GM23338 (cell line): Measurements from ENCODE around the gene CCL17. TPM values are rescaled to one million over a fixed set of nuclear protein-coding genes. Genes with fewer than 3 reads are reported as not detected.

Source experiments
- ATAC-seq: fragments of 200-7000 bp; cut with Tn5 transposase; 3 replicates; pipeline ENCODE4 v1.9.1; 2020
- DNase-seq: peaks from one replicate; pipeline ENCODE4 v3.0.0-alpha.2; 2015; ENCODE audit warnings: low spot score
- H2AFZ ChIP-seq: fragments of 200-600 bp; sonication (generic); 2 replicates; pipeline ENCODE4 v1.8.0; 2016; ENCODE audit warnings: antibody characterized with exemption, mild to moderate bottlenecking, moderate library complexity
- H3F3A ChIP-seq: fragments of 200-600 bp; sonication (generic); replicated peaks from 2 replicates; pipeline ENCODE4 v1.8.0; 2017; ENCODE audit warnings: antibody characterized with exemption, mixed run types, low read depth
- H3K27ac ChIP-seq: fragments of 200-600 bp; sonication (generic); 2 replicates; pipeline ENCODE4 v1.6.1; 2016; ENCODE audit warnings: low read depth
- H3K27me3 ChIP-seq: fragments of 200-600 bp; sonication (generic); 2 replicates; pipeline ENCODE4 v1.8.0; 2016; ENCODE audit warnings: mild to moderate bottlenecking, mixed run types, moderate library complexity; ENCODE audit not compliant: insufficient read depth
- H3K36me3 ChIP-seq: fragments of 200-600 bp; sonication (generic); 2 replicates; pipeline ENCODE4 v1.8.0; 2016; ENCODE audit warnings: mild to moderate bottlenecking; ENCODE audit not compliant: insufficient read depth
- H3K4me1 ChIP-seq: fragments of 200-600 bp; sonication (generic); 2 replicates; pipeline ENCODE4 v1.8.0; 2016; ENCODE audit warnings: mild to moderate bottlenecking, moderate library complexity; ENCODE audit not compliant: insufficient read depth
- H3K4me2 ChIP-seq: fragments of 200-600 bp; sonication (generic); 2 replicates; pipeline ENCODE4 v1.7.1; 2017; ENCODE audit warnings: mixed run types
- H3K4me3 ChIP-seq: fragments of 200-600 bp; sonication (generic); 2 replicates; pipeline ENCODE4 v1.6.1; 2016; ENCODE audit warnings: mixed run types
- H3K79me2 ChIP-seq: fragments of 200-600 bp; sonication (generic); replicated peaks from 2 replicates; pipeline ENCODE4 v1.8.0; 2017; ENCODE audit warnings: mild to moderate bottlenecking; ENCODE audit not compliant: insufficient read depth
- H3K9me2 ChIP-seq: fragments of 200-600 bp; sonication (generic); 2 replicates; pipeline ENCODE4 v1.8.0; 2017; ENCODE audit not compliant: insufficient read depth
- H4K20me1 ChIP-seq: fragments of 200-600 bp; sonication (generic); replicated peaks from 2 replicates; pipeline ENCODE4 v1.8.0; 2017; ENCODE audit warnings: mild to moderate bottlenecking; ENCODE audit not compliant: insufficient read depth
- H3K27ac Mint-ChIP-seq: 2 replicates; pipeline ENCODE4 v1.8.0; 2020; ENCODE audit warnings: inconsistent platforms, mild to moderate bottlenecking, moderate library complexity, mixed read lengths
- H3K27me3 Mint-ChIP-seq: 3 replicates; pipeline ENCODE4 v1.8.0; 2022; ENCODE audit warnings: low read depth, mild to moderate bottlenecking, moderate library complexity, mixed read lengths, inconsistent platforms; ENCODE audit not compliant: insufficient read depth, poor library complexity
- H3K36me3 Mint-ChIP-seq: 3 replicates; pipeline ENCODE4 v1.8.0; 2021; ENCODE audit warnings: low read depth, mild to moderate bottlenecking, inconsistent platforms, moderate library complexity, mixed read lengths
- H3K4me1 Mint-ChIP-seq: 3 replicates; pipeline ENCODE4 v1.8.0; 2020; ENCODE audit warnings: mild to moderate bottlenecking, inconsistent platforms, mixed read lengths
- H3K4me3 Mint-ChIP-seq: 3 replicates; pipeline ENCODE4 v1.8.0; 2021; ENCODE audit warnings: moderate library complexity, mild to moderate bottlenecking, inconsistent platforms, mixed read lengths
- H3K9me3 Mint-ChIP-seq: 3 replicates; pipeline ENCODE4 v1.8.0; 2020; ENCODE audit warnings: moderate library complexity, mild to moderate bottlenecking, inconsistent platforms, mixed read lengths
- CREB1 ChIP-seq: fragments of 250-450 bp; sonication (Bioruptor Pico); IDR thresholded peaks from 2 replicates; pipeline ENCODE4 v1.5.0; 2020; ENCODE audit warnings: low read depth, mild to moderate bottlenecking, moderate library complexity
- CTCF ChIP-seq, 2 experiments: fragments of 200-600 bp in 1 of 2; sonication (generic) in 1 of 2; conservative IDR thresholded peaks; 2 replicates each; pipeline versions ENCODE4 v1.5.1 to v1.6.1; 2016 to 2017; ENCODE audit warnings: antibody characterized with exemption in 2 of 2, low read depth in 2 of 2, mild to moderate bottlenecking in 2 of 2, moderate library complexity in 1 of 2
- EZH2 ChIP-seq: fragments of 200-600 bp; sonication (generic); IDR thresholded peaks from one replicate; pipeline ENCODE4 v1.8.0; 2017; ENCODE audit warnings: antibody characterized with exemption, mild to moderate bottlenecking, low read depth; ENCODE audit not compliant: unreplicated experiment
- EZH2phosphoT487 ChIP-seq: fragments of 200-600 bp; sonication (generic); IDR thresholded peaks from one replicate; pipeline ENCODE4 v1.8.1; 2018; ENCODE audit warnings: antibody characterized with exemption; ENCODE audit not compliant: unreplicated experiment
- JUNB ChIP-seq: IDR thresholded peaks from one replicate; pipeline ENCODE4 v1.6.1; 2016; ENCODE audit warnings: antibody characterized with exemption; ENCODE audit not compliant: unreplicated experiment
- NANOG ChIP-seq: IDR thresholded peaks from 2 replicates; pipeline ENCODE4 v1.6.1; 2016; ENCODE audit warnings: antibody characterized with exemption, borderline replicate concordance
- POLR2AphosphoS5 ChIP-seq: IDR thresholded peaks from 2 replicates; pipeline ENCODE4 v1.6.1; 2016; ENCODE audit warnings: antibody characterized with exemption, low read depth
- REST ChIP-seq: IDR thresholded peaks from one replicate; pipeline ENCODE4 v1.6.1; 2018; ENCODE audit warnings: antibody characterized with exemption; ENCODE audit not compliant: unreplicated experiment
- STAT1 ChIP-seq: IDR thresholded peaks from one replicate; pipeline ENCODE4 v1.6.1; 2016; ENCODE audit warnings: antibody characterized with exemption; ENCODE audit not compliant: unreplicated experiment
- ZNF114 ChIP-seq: fragments of 250-450 bp; sonication (Bioruptor Pico); IDR thresholded peaks from 2 replicates; pipeline ENCODE4 v1.5.0; 2020; ENCODE audit warnings: mild to moderate bottlenecking, moderate library complexity
- ZNF331 ChIP-seq: fragments of 250-450 bp; sonication (Bioruptor Pico); IDR thresholded peaks from 2 replicates; pipeline ENCODE4 v1.5.0; 2020; ENCODE audit warnings: low read depth, mild to moderate bottlenecking, moderate library complexity
- ZNF462 ChIP-seq: fragments of 250-450 bp; sonication (Bioruptor Pico); IDR thresholded peaks from 2 replicates; pipeline ENCODE4 v1.5.0; 2020; ENCODE audit warnings: mild to moderate bottlenecking, moderate library complexity
- polyA plus RNA-seq: library from polyadenylated mRNA; unstranded; fragments of >200 nt; fragmentation: Nextera tagmentation; extraction: Ambion mirVana; gene quantifications from 2 replicates; pipeline ENCODE4 v1.2.1, GENCODE V29; 2016
- total RNA-seq: library from RNA; depleted of rRNA; stranded (reverse); fragments of >200 nt; shearing (Covaris generic); gene quantifications from 2 replicates; pipeline ENCODE4 v1.2.3, GENCODE V29; 2014
- TF ChIP-seq, protein P1 (sequence below): IDR thresholded peaks from 2 replicates; pipeline ENCODE4 v1.6.1; 2016; ENCODE audit warnings: antibody characterized with exemption

The CCL17 gene
- total and polyA plus RNA-seq, 2 experiments from 2014 or later = not detected

DNA sequence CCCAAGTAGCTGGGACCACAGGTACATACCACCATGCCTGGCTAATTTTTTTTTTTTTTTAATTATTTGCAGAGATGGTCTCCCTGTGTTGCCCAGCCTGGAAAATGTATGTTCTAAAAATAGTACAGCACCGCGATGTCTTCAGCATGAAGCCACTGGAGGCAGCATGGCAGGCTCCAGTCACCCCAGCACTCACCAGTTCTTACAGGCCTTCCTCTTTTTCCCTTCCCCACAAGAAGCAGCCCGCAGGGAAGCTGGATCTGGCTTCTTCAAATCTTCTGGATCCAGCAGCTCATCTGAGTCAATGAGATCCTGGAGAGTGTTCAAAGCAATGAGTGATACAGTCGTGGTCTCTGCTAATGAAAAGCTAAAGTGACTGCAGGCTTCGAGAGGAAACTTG is 26.4 kb downstream of the CCL17 start:
- H3K36me3 Mint-ChIP-seq = peaks cover 75% of the 10 kb centered on the region
- no peak overlapping the region for H3K27ac Mint-ChIP-seq
- H3K4me1 Mint-ChIP-seq = no peaks in the 10 kb centered on the region

More for the DNA sequence above, 26.4 kb downstream of the CCL17 start:
- peaks cover 2% of the 10 kb centered on the region for H3K27me3 Mint-ChIP-seq
- Histone ChIP-seq H3K9me2 (no peaks in the 10 kb centered on the region), H4K20me1 (0 out of 2 replicates have a peak, but pooled peaks cover 5% of the 10 kb centered on the region), H3K27me3 (no peaks in the 10 kb centered on the region), H3K27ac (no peak overlapping the region), H3K4me1 (no peaks in the 10 kb centered on the region), H3K4me3 (no peak overlapping the region), H2AFZ (no peak overlapping the region), H3K4me2 (no peak overlapping the region), H3K79me2 (no peaks in the 10 kb centered on the region), H3K36me3 (peaks cover 68% of the 10 kb centered on the region), H3F3A (no peaks in the 10 kb centered on the region)
- TF ChIP-seq REST (no peak), EZH2phosphoT487 (no peak), CTCF (conservative IDR thresholded peaks at IDR 0.05; ENCODE audit: low read depth in 2 of 2) (no peak), ZNF462 (no peak), STAT1 (no peak), ZNF114 (no peak), ZNF331 (CRISPR knock-in tag) (no peak), NANOG (no peak), EZH2 (no peak), POLR2AphosphoS5 (no peak), CREB1 (CRISPR knock-in tag) (no peak), JUNB (no peak)
- TF ChIP-seq, protein P1, sequence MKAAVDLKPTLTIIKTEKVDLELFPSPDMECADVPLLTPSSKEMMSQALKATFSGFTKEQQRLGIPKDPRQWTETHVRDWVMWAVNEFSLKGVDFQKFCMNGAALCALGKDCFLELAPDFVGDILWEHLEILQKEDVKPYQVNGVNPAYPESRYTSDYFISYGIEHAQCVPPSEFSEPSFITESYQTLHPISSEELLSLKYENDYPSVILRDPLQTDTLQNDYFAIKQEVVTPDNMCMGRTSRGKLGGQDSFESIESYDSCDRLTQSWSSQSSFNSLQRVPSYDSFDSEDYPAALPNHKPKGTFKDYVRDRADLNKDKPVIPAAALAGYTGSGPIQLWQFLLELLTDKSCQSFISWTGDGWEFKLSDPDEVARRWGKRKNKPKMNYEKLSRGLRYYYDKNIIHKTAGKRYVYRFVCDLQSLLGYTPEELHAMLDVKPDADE = no peak
- ATAC-seq = no peak
- H3K4me3 Mint-ChIP-seq = no peak overlapping the region
- no peaks in the 10 kb centered on the region; the same call in 2 of the 3 replicates for H3K9me3 Mint-ChIP-seq
- DNase-seq = no peak
